Measurements from ENCODE around the gene ULK4. TPM values are rescaled to one million over a fixed set of nuclear protein-coding genes. Genes with fewer than 3 reads are reported as not detected.

ULK4 gene
- total RNA-seq, 1 donor from 2014 or later = 9.1 TPM

DNA sequence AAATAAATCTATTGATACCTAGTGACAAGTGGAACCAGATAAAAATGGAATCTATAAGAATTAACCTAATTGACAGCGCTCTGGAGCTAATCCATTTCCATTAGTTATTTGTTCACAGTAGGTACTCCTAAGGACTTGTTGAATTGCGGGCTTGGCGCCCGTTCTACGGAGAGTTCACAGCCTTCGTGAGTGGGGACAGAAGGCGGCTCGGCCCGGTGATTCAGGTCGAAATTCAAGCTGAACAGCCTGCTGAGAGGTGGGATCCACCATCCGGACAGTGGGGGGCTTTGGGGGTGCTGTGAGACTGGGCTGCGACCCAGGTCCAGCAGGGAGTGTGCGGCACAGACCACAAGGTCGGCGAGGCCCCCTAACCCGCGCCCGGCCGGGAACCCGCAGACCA, 763.4 kb downstream of the ULK4 start:
- Mint-ChIP-seq H3K36me3 (ENCODE audit: unreplicated experiment) (no peaks in the 10 kb centered on the region), H3K9me3 (ENCODE audit: unreplicated experiment) (no peaks in the 10 kb centered on the region), H3K4me1 (ENCODE audit: unreplicated experiment) (peaks cover 31% of the 10 kb centered on the region), H3K27me3 (ENCODE audit: unreplicated experiment) (peaks cover 33% of the 10 kb centered on the region), H3K4me3 (ENCODE audit: unreplicated experiment) (peak overlapping the region; percentile 76), H3K27ac (ENCODE audit: unreplicated experiment) (peak overlapping the region; percentile 60)
- TF ChIP-seq, protein P1, sequence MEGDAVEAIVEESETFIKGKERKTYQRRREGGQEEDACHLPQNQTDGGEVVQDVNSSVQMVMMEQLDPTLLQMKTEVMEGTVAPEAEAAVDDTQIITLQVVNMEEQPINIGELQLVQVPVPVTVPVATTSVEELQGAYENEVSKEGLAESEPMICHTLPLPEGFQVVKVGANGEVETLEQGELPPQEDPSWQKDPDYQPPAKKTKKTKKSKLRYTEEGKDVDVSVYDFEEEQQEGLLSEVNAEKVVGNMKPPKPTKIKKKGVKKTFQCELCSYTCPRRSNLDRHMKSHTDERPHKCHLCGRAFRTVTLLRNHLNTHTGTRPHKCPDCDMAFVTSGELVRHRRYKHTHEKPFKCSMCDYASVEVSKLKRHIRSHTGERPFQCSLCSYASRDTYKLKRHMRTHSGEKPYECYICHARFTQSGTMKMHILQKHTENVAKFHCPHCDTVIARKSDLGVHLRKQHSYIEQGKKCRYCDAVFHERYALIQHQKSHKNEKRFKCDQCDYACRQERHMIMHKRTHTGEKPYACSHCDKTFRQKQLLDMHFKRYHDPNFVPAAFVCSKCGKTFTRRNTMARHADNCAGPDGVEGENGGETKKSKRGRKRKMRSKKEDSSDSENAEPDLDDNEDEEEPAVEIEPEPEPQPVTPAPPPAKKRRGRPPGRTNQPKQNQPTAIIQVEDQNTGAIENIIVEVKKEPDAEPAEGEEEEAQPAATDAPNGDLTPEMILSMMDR (IDR thresholded peaks at IDR 0.05) = no peak
- no peak for DNase-seq (ENCODE audit: extremely low spot score, unreplicated experiment)

DNA sequence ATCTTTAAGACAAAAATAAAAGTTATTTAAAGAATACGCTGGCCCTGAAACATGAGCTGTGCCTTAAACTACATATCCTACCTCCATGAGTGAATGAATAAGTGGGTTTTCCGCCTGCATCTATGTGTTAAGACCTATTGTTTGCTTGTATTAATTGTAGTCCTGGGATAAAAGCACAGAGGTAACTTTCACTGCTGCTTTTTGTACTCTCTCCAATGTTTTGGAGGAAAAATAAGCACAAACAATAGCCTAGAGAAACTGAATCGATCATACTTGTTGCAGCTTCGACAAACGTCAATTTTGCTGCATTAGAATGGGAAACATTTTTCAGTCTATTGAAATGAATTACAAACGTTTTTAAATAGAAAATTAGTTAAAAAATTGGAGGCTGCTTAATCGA, 763.9 kb downstream of the ULK4 start:
- H3K9me3 Mint-ChIP-seq (ENCODE audit: unreplicated experiment) = no peaks in the 10 kb centered on the region
- H3K27ac Mint-ChIP-seq (ENCODE audit: unreplicated experiment) = no peak overlapping the region
- TF ChIP-seq, protein P1 (IDR thresholded peaks at IDR 0.05) = no peak
- no peaks in the 10 kb centered on the region for H3K36me3 Mint-ChIP-seq (ENCODE audit: unreplicated experiment)
- peak overlapping the region; percentile 76 for H3K4me3 Mint-ChIP-seq (ENCODE audit: unreplicated experiment)
- peaks cover 34% of the 10 kb centered on the region for H3K27me3 Mint-ChIP-seq (ENCODE audit: unreplicated experiment)
- peaks cover 26% of the 10 kb centered on the region for H3K4me1 Mint-ChIP-seq (ENCODE audit: unreplicated experiment)
- no peak for DNase-seq (ENCODE audit: extremely low spot score, unreplicated experiment)

Other genes with a start within 250 kb of the ULK4 start
- gene TRAK1, start 129.3 kb upstream of the ULK4 start, total RNA-seq = 30.7 and 35.7 TPM in 2 replicates

Data from osteocyte (in vitro differentiated cells).